Measurements from ENCODE around the gene CNNM4. TPM values are rescaled to one million over a fixed set of nuclear protein-coding genes. Genes with fewer than 3 reads are reported as not detected.

CNNM4 gene
- total and polyA plus RNA-seq, 7 donors = 2.3 to 36.7 (median 6.6) TPM

- intact Hi-C loops (cut with DNase I) = no loop called here
- Histone ChIP-seq H3K9me3 (no peaks in the 10 kb centered on the region), H3K27ac (no peak overlapping the region), H3K4me1 (peaks cover 0 to 22% (median 15%) of the 10 kb centered on the region in 4 donors), H3K36me3 (peaks cover 34 to 99% (median 54%) of the 10 kb centered on the region in 4 donors), H3K4me3 (no peak overlapping the region), H3K27me3 (no peaks in the 10 kb centered on the region)
- TF ChIP-seq EP300 (IDR thresholded peaks at IDR 0.05) (no peak), CTCF (IDR thresholded peaks at IDR 0.05) (no peak), POLR2A (IDR thresholded peaks at IDR 0.05) (no peak), POLR2AphosphoS5 (IDR thresholded peaks at IDR 0.05) (no peak)
- DNase-seq = no peak
- WGBS, 2 donors = 59 to 73% methylated on average over 5 of the region's 5 CpGs
Observed at GRCh38 chr2:96830044-96830562, 69.4 kb downstream of the CNNM4 start.

- intact Hi-C loops (cut with DNase I) = no loop called here
- no peak for DNase-seq
- H3K36me3 ChIP-seq = peaks cover 32 to 83% (median 46%) of the 10 kb centered on the region in 4 donors
- no peak overlapping the region for H3K4me3 ChIP-seq
- TF ChIP-seq CTCF (IDR thresholded peaks at IDR 0.05) = no peak
- TF ChIP-seq EP300 (IDR thresholded peaks at IDR 0.05) = no peak
- TF ChIP-seq POLR2A (IDR thresholded peaks at IDR 0.05) = no peak
- peak overlapping the region in 2 of 4 donors; percentile 55 to 60 for H3K27ac ChIP-seq
- 85 to 93% methylated on average over 10 of the region's 10 CpGs for WGBS, 2 donors
- H3K4me1 ChIP-seq = peaks cover 0 to 17% (median 15%) of the 10 kb centered on the region in 4 donors
- no peaks in the 10 kb centered on the region for H3K27me3 ChIP-seq
- H3K9me3 ChIP-seq = no peaks in the 10 kb centered on the region
Observed at GRCh38 chr2:96831679-96832078, 71.0 kb downstream of the CNNM4 start.

GRCh38 chr2:96832408-96832753 is 71.7 kb downstream of the CNNM4 start:
- H3K36me3 ChIP-seq = peaks cover 31 to 78% (median 42%) of the 10 kb centered on the region in 4 donors
- no peak for DNase-seq
- TF ChIP-seq POLR2AphosphoS5 (IDR thresholded peaks at IDR 0.05) (no peak), POLR2A (IDR thresholded peaks at IDR 0.05) (no peak), CTCF (IDR thresholded peaks at IDR 0.05) (no peak), EP300 (IDR thresholded peaks at IDR 0.05) (no peak)
- H3K27ac ChIP-seq = peak overlapping the region; percentile 47 to 60 (median 53)
- intact Hi-C loops (cut with DNase I) = no loop called here
- no peaks in the 10 kb centered on the region for H3K9me3 ChIP-seq
- peaks cover 0 to 17% (median 15%) of the 10 kb centered on the region in 4 donors for H3K4me1 ChIP-seq
- H3K27me3 ChIP-seq = no peaks in the 10 kb centered on the region
- 80 to 86% methylated on average over 11 of the region's 11 CpGs for WGBS, 2 donors
- H3K4me3 ChIP-seq = no peak overlapping the region

- Histone ChIP-seq H3K9me3 (no peaks in the 10 kb centered on the region), H3K27ac (peak overlapping the region; percentile 47 to 60 (median 53)), H3K4me1 (peaks cover 0 to 17% (median 15%) of the 10 kb centered on the region in 4 donors), H3K27me3 (no peaks in the 10 kb centered on the region), H3K36me3 (peaks cover 25 to 78% (median 37%) of the 10 kb centered on the region in 4 donors), H3K4me3 (no peak overlapping the region)
- TF ChIP-seq EP300 (IDR thresholded peaks at IDR 0.05) (no peak), POLR2AphosphoS5 (IDR thresholded peaks at IDR 0.05) (no peak), POLR2A (IDR thresholded peaks at IDR 0.05) (no peak)
- 70 to 73% methylated on average over 18 of the region's 18 CpGs for WGBS, 2 donors
- peak; percentile 81 for DNase-seq
- intact Hi-C loops (cut with DNase I) = no loop called here
Observed at GRCh38 chr2:96832754-96833507, 72.2 kb downstream of the CNNM4 start.

- DNase-seq = no peak
- TF ChIP-seq CTCF (IDR thresholded peaks at IDR 0.05) (no peak), POLR2A (IDR thresholded peaks at IDR 0.05) (no peak), POLR2AphosphoS5 (IDR thresholded peaks at IDR 0.05) (no peak), EP300 (IDR thresholded peaks at IDR 0.05) (no peak)
- WGBS, 2 donors = 82 to 92% methylated on average over 4 of the region's 4 CpGs
- H3K4me3 ChIP-seq = no peak overlapping the region
- H3K9me3 ChIP-seq = no peaks in the 10 kb centered on the region
- H3K27ac ChIP-seq = no peak overlapping the region
- H3K27me3 ChIP-seq = no peaks in the 10 kb centered on the region
- intact Hi-C loops (cut with DNase I) = no loop called here
- peaks cover 0 to 59% (median 9%) of the 10 kb centered on the region in 4 donors for H3K36me3 ChIP-seq
- peaks cover 0 to 30% (median 27%) of the 10 kb centered on the region in 4 donors for H3K4me1 ChIP-seq
Observed at GRCh38 chr2:96835830-96836229, 75.1 kb downstream of the CNNM4 start.

Measured in sigmoid colon (tissue), 7 donors.